HepG2 (cell line): ENCODE results near the gene AASDHPPT.

Source experiments
- HCFC1 ChIP-seq: fragments of 150-350 bp; IDR thresholded peaks from 2 replicates; pipeline ENCODE4 v1.6.1; 2014; ENCODE audit warnings: low read depth, low read length
- ZBED4 ChIP-seq: sonication (generic); formaldehyde crosslinking; IDR thresholded peaks from 2 replicates; pipeline ENCODE4 v1.4.0; 2020; ENCODE audit warnings: missing genetic modification reagents, borderline replicate concordance
- TF ChIP-seq, protein P1 (sequence below): sonication (generic); formaldehyde crosslinking; IDR thresholded peaks from 2 replicates; pipeline ENCODE4 v1.9.0; 2021; ENCODE audit warnings: missing genetic modification reagents, borderline replicate concordance
- TF ChIP-seq, protein P2 (sequence below): sonication (generic); formaldehyde crosslinking; conservative IDR thresholded peaks from 2 replicates; pipeline ENCODE4 v1.4.0; 2020; ENCODE audit warnings: missing genetic modification reagents

DNA sequence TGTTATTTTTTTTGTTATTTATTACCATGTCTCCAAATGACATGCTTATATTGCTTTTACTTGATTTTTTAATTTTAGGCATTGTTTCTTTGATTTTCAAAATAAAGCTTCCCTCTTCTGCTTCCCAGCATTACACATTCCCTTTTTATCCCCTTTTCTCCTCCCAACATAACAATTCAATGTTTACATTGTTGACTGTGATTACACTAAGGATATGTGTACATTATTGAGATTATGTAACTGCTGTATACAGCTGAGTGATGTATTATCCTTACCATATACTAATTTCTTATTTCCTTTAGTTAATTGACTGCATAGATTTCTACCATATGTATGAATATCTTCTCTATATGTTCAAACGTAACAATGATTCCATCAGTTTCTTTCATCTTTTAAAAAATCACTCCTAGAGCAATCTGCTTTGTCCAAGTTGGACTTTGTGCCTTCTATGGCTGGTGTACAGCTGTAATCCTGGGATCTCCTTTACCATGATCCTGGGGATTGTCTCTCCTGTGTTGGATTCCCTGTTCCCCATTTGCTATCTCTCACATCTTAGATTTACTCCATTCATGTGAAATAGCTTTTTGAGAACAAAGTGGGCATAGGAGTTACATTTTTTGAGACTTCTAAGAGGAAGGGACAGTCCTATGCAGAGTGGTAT is 21.6 kb downstream of the AASDHPPT start:
- no peak for TF ChIP-seq ZBED4
- TF ChIP-seq, protein P1, sequence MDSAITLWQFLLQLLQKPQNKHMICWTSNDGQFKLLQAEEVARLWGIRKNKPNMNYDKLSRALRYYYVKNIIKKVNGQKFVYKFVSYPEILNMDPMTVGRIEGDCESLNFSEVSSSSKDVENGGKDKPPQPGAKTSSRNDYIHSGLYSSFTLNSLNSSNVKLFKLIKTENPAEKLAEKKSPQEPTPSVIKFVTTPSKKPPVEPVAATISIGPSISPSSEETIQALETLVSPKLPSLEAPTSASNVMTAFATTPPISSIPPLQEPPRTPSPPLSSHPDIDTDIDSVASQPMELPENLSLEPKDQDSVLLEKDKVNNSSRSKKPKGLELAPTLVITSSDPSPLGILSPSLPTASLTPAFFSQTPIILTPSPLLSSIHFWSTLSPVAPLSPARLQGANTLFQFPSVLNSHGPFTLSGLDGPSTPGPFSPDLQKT (CRISPR knock-in tag), result no peak
- no peak for TF ChIP-seq HCFC1
- TF ChIP-seq, protein P2, sequence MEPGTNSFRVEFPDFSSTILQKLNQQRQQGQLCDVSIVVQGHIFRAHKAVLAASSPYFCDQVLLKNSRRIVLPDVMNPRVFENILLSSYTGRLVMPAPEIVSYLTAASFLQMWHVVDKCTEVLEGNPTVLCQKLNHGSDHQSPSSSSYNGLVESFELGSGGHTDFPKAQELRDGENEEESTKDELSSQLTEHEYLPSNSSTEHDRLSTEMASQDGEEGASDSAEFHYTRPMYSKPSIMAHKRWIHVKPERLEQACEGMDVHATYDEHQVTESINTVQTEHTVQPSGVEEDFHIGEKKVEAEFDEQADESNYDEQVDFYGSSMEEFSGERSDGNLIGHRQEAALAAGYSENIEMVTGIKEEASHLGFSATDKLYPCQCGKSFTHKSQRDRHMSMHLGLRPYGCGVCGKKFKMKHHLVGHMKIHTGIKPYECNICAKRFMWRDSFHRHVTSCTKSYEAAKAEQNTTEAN (CRISPR knock-in tag), result no peak
